GM23338 (cell line): ENCODE results near the gene LILRB5. TPM values are rescaled to one million over a fixed set of nuclear protein-coding genes. Genes with fewer than 3 reads are reported as not detected.

Experiments used
- ATAC-seq: fragments of 200-7000 bp; cut with Tn5 transposase; 3 replicates; pipeline ENCODE4 v1.9.1; 2020
- DNase-seq: peaks from one replicate; pipeline ENCODE4 v3.0.0-alpha.2; 2015; ENCODE audit warnings: low spot score
- H2AFZ ChIP-seq: fragments of 200-600 bp; sonication (generic); 2 replicates; pipeline ENCODE4 v1.8.0; 2016; ENCODE audit warnings: antibody characterized with exemption, mild to moderate bottlenecking, moderate library complexity
- H3F3A ChIP-seq: fragments of 200-600 bp; sonication (generic); replicated peaks from 2 replicates; pipeline ENCODE4 v1.8.0; 2017; ENCODE audit warnings: antibody characterized with exemption, mixed run types, low read depth
- H3K27ac ChIP-seq: fragments of 200-600 bp; sonication (generic); 2 replicates; pipeline ENCODE4 v1.6.1; 2016; ENCODE audit warnings: low read depth
- H3K27me3 ChIP-seq: fragments of 200-600 bp; sonication (generic); 2 replicates; pipeline ENCODE4 v1.8.0; 2016; ENCODE audit warnings: mild to moderate bottlenecking, mixed run types, moderate library complexity; ENCODE audit not compliant: insufficient read depth
- H3K36me3 ChIP-seq: fragments of 200-600 bp; sonication (generic); 2 replicates; pipeline ENCODE4 v1.8.0; 2016; ENCODE audit warnings: mild to moderate bottlenecking; ENCODE audit not compliant: insufficient read depth
- H3K4me1 ChIP-seq: fragments of 200-600 bp; sonication (generic); 2 replicates; pipeline ENCODE4 v1.8.0; 2016; ENCODE audit warnings: mild to moderate bottlenecking, moderate library complexity; ENCODE audit not compliant: insufficient read depth
- H3K4me2 ChIP-seq: fragments of 200-600 bp; sonication (generic); 2 replicates; pipeline ENCODE4 v1.7.1; 2017; ENCODE audit warnings: mixed run types
- H3K4me3 ChIP-seq: fragments of 200-600 bp; sonication (generic); 2 replicates; pipeline ENCODE4 v1.6.1; 2016; ENCODE audit warnings: mixed run types
- H3K79me2 ChIP-seq: fragments of 200-600 bp; sonication (generic); replicated peaks from 2 replicates; pipeline ENCODE4 v1.8.0; 2017; ENCODE audit warnings: mild to moderate bottlenecking; ENCODE audit not compliant: insufficient read depth
- H3K9me2 ChIP-seq: fragments of 200-600 bp; sonication (generic); 2 replicates; pipeline ENCODE4 v1.8.0; 2017; ENCODE audit not compliant: insufficient read depth
- H4K20me1 ChIP-seq: fragments of 200-600 bp; sonication (generic); replicated peaks from 2 replicates; pipeline ENCODE4 v1.8.0; 2017; ENCODE audit warnings: mild to moderate bottlenecking; ENCODE audit not compliant: insufficient read depth
- H3K27ac Mint-ChIP-seq: 2 replicates; pipeline ENCODE4 v1.8.0; 2020; ENCODE audit warnings: inconsistent platforms, mild to moderate bottlenecking, moderate library complexity, mixed read lengths
- H3K27me3 Mint-ChIP-seq: 3 replicates; pipeline ENCODE4 v1.8.0; 2022; ENCODE audit warnings: low read depth, mild to moderate bottlenecking, moderate library complexity, mixed read lengths, inconsistent platforms; ENCODE audit not compliant: insufficient read depth, poor library complexity
- H3K36me3 Mint-ChIP-seq: 3 replicates; pipeline ENCODE4 v1.8.0; 2021; ENCODE audit warnings: low read depth, mild to moderate bottlenecking, inconsistent platforms, moderate library complexity, mixed read lengths
- H3K4me1 Mint-ChIP-seq: 3 replicates; pipeline ENCODE4 v1.8.0; 2020; ENCODE audit warnings: mild to moderate bottlenecking, inconsistent platforms, mixed read lengths
- H3K4me3 Mint-ChIP-seq: 3 replicates; pipeline ENCODE4 v1.8.0; 2021; ENCODE audit warnings: moderate library complexity, mild to moderate bottlenecking, inconsistent platforms, mixed read lengths
- H3K9me3 Mint-ChIP-seq: 3 replicates; pipeline ENCODE4 v1.8.0; 2020; ENCODE audit warnings: moderate library complexity, mild to moderate bottlenecking, inconsistent platforms, mixed read lengths
- CREB1 ChIP-seq: fragments of 250-450 bp; sonication (Bioruptor Pico); IDR thresholded peaks from 2 replicates; pipeline ENCODE4 v1.5.0; 2020; ENCODE audit warnings: low read depth, mild to moderate bottlenecking, moderate library complexity
- EZH2 ChIP-seq: fragments of 200-600 bp; sonication (generic); IDR thresholded peaks from one replicate; pipeline ENCODE4 v1.8.0; 2017; ENCODE audit warnings: antibody characterized with exemption, mild to moderate bottlenecking, low read depth; ENCODE audit not compliant: unreplicated experiment
- EZH2phosphoT487 ChIP-seq: fragments of 200-600 bp; sonication (generic); IDR thresholded peaks from one replicate; pipeline ENCODE4 v1.8.1; 2018; ENCODE audit warnings: antibody characterized with exemption; ENCODE audit not compliant: unreplicated experiment
- POLR2AphosphoS5 ChIP-seq: IDR thresholded peaks from 2 replicates; pipeline ENCODE4 v1.6.1; 2016; ENCODE audit warnings: antibody characterized with exemption, low read depth
- STAT1 ChIP-seq: IDR thresholded peaks from one replicate; pipeline ENCODE4 v1.6.1; 2016; ENCODE audit warnings: antibody characterized with exemption; ENCODE audit not compliant: unreplicated experiment
- ZNF114 ChIP-seq: fragments of 250-450 bp; sonication (Bioruptor Pico); IDR thresholded peaks from 2 replicates; pipeline ENCODE4 v1.5.0; 2020; ENCODE audit warnings: mild to moderate bottlenecking, moderate library complexity
- ZNF331 ChIP-seq: fragments of 250-450 bp; sonication (Bioruptor Pico); IDR thresholded peaks from 2 replicates; pipeline ENCODE4 v1.5.0; 2020; ENCODE audit warnings: low read depth, mild to moderate bottlenecking, moderate library complexity
- polyA plus RNA-seq: library from polyadenylated mRNA; unstranded; fragments of >200 nt; fragmentation: Nextera tagmentation; extraction: Ambion mirVana; gene quantifications from 2 replicates; pipeline ENCODE4 v1.2.1, GENCODE V29; 2016
- total RNA-seq: library from RNA; depleted of rRNA; stranded (reverse); fragments of >200 nt; shearing (Covaris generic); gene quantifications from 2 replicates; pipeline ENCODE4 v1.2.3, GENCODE V29; 2014
- TF ChIP-seq, protein P1 (sequence below), 2 experiments: fragments of 200-600 bp in 1 of 2; sonication (generic) in 1 of 2; conservative IDR thresholded peaks; 2 replicates each; pipeline versions ENCODE4 v1.5.1 to v1.6.1; 2016 to 2017; ENCODE audit warnings: antibody characterized with exemption in 2 of 2, low read depth in 2 of 2, mild to moderate bottlenecking in 2 of 2, moderate library complexity in 1 of 2
- TF ChIP-seq, protein P2 (sequence below): IDR thresholded peaks from 2 replicates; pipeline ENCODE4 v1.6.1; 2016; ENCODE audit warnings: antibody characterized with exemption
- TF ChIP-seq, protein P3 (sequence below): IDR thresholded peaks from one replicate; pipeline ENCODE4 v1.6.1; 2018; ENCODE audit warnings: antibody characterized with exemption; ENCODE audit not compliant: unreplicated experiment
- TF ChIP-seq, protein P4 (sequence below): fragments of 250-450 bp; sonication (Bioruptor Pico); IDR thresholded peaks from 2 replicates; pipeline ENCODE4 v1.5.0; 2020; ENCODE audit warnings: mild to moderate bottlenecking, moderate library complexity

The LILRB5 gene
- total and polyA plus RNA-seq, 2 experiments from 2014 or later: not detected

- TF ChIP-seq EZH2phosphoT487: no peak
- no peak for TF ChIP-seq POLR2AphosphoS5
- TF ChIP-seq STAT1: no peak
- no peak for TF ChIP-seq EZH2
- TF ChIP-seq, protein P1, sequence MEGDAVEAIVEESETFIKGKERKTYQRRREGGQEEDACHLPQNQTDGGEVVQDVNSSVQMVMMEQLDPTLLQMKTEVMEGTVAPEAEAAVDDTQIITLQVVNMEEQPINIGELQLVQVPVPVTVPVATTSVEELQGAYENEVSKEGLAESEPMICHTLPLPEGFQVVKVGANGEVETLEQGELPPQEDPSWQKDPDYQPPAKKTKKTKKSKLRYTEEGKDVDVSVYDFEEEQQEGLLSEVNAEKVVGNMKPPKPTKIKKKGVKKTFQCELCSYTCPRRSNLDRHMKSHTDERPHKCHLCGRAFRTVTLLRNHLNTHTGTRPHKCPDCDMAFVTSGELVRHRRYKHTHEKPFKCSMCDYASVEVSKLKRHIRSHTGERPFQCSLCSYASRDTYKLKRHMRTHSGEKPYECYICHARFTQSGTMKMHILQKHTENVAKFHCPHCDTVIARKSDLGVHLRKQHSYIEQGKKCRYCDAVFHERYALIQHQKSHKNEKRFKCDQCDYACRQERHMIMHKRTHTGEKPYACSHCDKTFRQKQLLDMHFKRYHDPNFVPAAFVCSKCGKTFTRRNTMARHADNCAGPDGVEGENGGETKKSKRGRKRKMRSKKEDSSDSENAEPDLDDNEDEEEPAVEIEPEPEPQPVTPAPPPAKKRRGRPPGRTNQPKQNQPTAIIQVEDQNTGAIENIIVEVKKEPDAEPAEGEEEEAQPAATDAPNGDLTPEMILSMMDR (conservative IDR thresholded peaks at IDR 0.05; ENCODE audit: low read depth in 2 of 2): no peak
- no peak for TF ChIP-seq ZNF331 (CRISPR knock-in tag)
- TF ChIP-seq, protein P2, sequence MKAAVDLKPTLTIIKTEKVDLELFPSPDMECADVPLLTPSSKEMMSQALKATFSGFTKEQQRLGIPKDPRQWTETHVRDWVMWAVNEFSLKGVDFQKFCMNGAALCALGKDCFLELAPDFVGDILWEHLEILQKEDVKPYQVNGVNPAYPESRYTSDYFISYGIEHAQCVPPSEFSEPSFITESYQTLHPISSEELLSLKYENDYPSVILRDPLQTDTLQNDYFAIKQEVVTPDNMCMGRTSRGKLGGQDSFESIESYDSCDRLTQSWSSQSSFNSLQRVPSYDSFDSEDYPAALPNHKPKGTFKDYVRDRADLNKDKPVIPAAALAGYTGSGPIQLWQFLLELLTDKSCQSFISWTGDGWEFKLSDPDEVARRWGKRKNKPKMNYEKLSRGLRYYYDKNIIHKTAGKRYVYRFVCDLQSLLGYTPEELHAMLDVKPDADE: no peak
- TF ChIP-seq, protein P3, sequence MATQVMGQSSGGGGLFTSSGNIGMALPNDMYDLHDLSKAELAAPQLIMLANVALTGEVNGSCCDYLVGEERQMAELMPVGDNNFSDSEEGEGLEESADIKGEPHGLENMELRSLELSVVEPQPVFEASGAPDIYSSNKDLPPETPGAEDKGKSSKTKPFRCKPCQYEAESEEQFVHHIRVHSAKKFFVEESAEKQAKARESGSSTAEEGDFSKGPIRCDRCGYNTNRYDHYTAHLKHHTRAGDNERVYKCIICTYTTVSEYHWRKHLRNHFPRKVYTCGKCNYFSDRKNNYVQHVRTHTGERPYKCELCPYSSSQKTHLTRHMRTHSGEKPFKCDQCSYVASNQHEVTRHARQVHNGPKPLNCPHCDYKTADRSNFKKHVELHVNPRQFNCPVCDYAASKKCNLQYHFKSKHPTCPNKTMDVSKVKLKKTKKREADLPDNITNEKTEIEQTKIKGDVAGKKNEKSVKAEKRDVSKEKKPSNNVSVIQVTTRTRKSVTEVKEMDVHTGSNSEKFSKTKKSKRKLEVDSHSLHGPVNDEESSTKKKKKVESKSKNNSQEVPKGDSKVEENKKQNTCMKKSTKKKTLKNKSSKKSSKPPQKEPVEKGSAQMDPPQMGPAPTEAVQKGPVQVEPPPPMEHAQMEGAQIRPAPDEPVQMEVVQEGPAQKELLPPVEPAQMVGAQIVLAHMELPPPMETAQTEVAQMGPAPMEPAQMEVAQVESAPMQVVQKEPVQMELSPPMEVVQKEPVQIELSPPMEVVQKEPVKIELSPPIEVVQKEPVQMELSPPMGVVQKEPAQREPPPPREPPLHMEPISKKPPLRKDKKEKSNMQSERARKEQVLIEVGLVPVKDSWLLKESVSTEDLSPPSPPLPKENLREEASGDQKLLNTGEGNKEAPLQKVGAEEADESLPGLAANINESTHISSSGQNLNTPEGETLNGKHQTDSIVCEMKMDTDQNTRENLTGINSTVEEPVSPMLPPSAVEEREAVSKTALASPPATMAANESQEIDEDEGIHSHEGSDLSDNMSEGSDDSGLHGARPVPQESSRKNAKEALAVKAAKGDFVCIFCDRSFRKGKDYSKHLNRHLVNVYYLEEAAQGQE: no peak
- no peak for TF ChIP-seq CREB1 (CRISPR knock-in tag)
- TF ChIP-seq ZNF114 (CRISPR knock-in tag): no peak
- TF ChIP-seq, protein P4, sequence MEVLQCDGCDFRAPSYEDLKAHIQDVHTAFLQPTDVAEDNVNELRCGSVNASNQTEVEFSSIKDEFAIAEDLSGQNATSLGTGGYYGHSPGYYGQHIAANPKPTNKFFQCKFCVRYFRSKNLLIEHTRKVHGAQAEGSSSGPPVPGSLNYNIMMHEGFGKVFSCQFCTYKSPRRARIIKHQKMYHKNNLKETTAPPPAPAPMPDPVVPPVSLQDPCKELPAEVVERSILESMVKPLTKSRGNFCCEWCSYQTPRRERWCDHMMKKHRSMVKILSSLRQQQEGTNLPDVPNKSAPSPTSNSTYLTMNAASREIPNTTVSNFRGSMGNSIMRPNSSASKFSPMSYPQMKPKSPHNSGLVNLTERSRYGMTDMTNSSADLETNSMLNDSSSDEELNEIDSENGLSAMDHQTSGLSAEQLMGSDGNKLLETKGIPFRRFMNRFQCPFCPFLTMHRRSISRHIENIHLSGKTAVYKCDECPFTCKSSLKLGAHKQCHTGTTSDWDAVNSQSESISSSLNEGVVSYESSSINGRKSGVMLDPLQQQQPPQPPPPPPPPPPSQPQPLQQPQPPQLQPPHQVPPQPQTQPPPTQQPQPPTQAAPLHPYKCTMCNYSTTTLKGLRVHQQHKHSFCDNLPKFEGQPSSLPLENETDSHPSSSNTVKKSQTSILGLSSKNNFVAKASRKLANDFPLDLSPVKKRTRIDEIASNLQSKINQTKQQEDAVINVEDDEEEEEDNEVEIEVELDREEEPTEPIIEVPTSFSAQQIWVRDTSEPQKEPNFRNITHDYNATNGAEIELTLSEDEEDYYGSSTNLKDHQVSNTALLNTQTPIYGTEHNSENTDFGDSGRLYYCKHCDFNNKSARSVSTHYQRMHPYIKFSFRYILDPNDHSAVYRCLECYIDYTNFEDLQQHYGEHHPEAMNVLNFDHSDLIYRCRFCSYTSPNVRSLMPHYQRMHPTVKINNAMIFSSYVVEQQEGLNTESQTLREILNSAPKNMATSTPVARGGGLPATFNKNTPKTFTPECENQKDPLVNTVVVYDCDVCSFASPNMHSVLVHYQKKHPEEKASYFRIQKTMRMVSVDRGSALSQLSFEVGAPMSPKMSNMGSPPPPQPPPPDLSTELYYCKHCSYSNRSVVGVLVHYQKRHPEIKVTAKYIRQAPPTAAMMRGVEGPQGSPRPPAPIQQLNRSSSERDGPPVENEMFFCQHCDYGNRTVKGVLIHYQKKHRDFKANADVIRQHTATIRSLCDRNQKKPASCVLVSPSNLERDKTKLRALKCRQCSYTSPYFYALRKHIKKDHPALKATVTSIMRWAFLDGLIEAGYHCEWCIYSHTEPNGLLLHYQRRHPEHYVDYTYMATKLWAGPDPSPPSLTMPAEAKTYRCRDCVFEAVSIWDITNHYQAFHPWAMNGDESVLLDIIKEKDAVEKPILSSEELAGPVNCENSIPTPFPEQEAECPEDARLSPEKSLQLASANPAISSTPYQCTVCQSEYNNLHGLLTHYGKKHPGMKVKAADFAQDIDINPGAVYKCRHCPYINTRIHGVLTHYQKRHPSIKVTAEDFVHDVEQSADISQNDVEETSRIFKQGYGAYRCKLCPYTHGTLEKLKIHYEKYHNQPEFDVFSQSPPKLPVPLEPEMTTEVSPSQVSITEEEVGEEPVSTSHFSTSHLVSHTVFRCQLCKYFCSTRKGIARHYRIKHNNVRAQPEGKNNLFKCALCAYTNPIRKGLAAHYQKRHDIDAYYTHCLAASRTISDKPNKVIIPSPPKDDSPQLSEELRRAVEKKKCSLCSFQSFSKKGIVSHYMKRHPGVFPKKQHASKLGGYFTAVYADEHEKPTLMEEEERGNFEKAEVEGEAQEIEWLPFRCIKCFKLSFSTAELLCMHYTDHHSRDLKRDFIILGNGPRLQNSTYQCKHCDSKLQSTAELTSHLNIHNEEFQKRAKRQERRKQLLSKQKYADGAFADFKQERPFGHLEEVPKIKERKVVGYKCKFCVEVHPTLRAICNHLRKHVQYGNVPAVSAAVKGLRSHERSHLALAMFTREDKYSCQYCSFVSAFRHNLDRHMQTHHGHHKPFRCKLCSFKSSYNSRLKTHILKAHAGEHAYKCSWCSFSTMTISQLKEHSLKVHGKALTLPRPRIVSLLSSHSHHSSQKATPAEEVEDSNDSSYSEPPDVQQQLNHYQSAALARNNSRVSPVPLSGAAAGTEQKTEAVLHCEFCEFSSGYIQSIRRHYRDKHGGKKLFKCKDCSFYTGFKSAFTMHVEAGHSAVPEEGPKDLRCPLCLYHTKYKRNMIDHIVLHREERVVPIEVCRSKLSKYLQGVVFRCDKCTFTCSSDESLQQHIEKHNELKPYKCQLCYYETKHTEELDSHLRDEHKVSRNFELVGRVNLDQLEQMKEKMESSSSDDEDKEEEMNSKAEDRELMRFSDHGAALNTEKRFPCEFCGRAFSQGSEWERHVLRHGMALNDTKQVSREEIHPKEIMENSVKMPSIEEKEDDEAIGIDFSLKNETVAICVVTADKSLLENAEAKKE (CRISPR knock-in tag): no peak
- H3K4me1 ChIP-seq: no peaks in the 10 kb centered on the region
Measured at GRCh38 chr19:54302257-54302656, 45.2 kb upstream of the LILRB5 start.

More at GRCh38 chr19:54302257-54302656, 45.2 kb upstream of the LILRB5 start:
- 0 out of 2 replicates have a peak, but pooled peaks cover 4% of the 10 kb centered on the region for H4K20me1 ChIP-seq
- ATAC-seq: no peak
- no peak overlapping the region for H3K4me3 ChIP-seq
- no peak overlapping the region for H2AFZ ChIP-seq
- DNase-seq: no peak
- H3K79me2 ChIP-seq: no peaks in the 10 kb centered on the region
- no peak overlapping the region for H3K4me2 ChIP-seq
- no peaks in the 10 kb centered on the region for H3K36me3 Mint-ChIP-seq
- no peaks in the 10 kb centered on the region for H3K27me3 Mint-ChIP-seq
- peaks cover 8% of the 10 kb centered on the region; the same call in 2 of the 3 replicates for H3K9me3 Mint-ChIP-seq
- no peaks in the 10 kb centered on the region for H3K4me1 Mint-ChIP-seq
- no peak overlapping the region for H3K27ac ChIP-seq
- no peaks in the 10 kb centered on the region for H3K27me3 ChIP-seq
- no peaks in the 10 kb centered on the region for H3K36me3 ChIP-seq
- H3F3A ChIP-seq: no peaks in the 10 kb centered on the region
- peaks cover 5% of the 10 kb centered on the region; the same call in 1 of the 2 replicates for H3K9me2 ChIP-seq
- no peak overlapping the region for H3K4me3 Mint-ChIP-seq
- no peak overlapping the region for H3K27ac Mint-ChIP-seq
